Gastroesophageal sphincter (tissue), 3 donors: ENCODE results near the gene TNKS2.

Experiments used
- POLR2A ChIP-seq, 2 donors: fragments of 450-650 bp; IDR thresholded peaks; one replicate each; pipeline ENCODE4 v1.6.1; 2017; ENCODE audit warnings: antibody characterized with exemption in 2 of 2, mild to moderate bottlenecking in 2 of 2, moderate library complexity in 1 of 2
- TF ChIP-seq, protein P1 (sequence below), 4 experiments: fragments of 200-600 bp in 2 of 4; fragments of 450-650 bp in 2 of 4; sonication (generic) in 1 of 4; IDR thresholded peaks; one replicate each; pipeline ENCODE4 v1.5.1; 2017 to 2019; ENCODE audit warnings: antibody characterized with exemption in 4 of 4, mild to moderate bottlenecking in 2 of 4, moderate library complexity in 2 of 4

DNA sequence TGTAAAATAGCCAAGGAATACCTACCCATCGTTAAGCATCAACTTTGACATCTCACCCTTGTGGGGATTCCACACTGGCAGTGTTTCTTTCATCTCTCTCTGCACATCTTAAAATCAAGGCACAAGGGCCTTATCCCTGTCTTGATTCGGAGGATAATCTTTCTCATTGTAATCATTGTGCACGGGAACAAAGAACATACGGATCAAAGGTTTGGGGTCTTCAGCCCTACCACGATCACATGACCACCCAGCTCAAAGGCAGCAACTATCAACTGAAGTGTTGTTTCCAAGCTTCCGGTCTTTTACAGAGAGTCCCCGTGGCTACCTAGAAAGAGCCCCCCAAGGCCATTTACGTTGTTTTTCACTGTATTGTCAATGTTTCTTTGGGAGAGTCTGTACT is 99.2 kb downstream of the TNKS2 start:
- TF ChIP-seq, protein P1, sequence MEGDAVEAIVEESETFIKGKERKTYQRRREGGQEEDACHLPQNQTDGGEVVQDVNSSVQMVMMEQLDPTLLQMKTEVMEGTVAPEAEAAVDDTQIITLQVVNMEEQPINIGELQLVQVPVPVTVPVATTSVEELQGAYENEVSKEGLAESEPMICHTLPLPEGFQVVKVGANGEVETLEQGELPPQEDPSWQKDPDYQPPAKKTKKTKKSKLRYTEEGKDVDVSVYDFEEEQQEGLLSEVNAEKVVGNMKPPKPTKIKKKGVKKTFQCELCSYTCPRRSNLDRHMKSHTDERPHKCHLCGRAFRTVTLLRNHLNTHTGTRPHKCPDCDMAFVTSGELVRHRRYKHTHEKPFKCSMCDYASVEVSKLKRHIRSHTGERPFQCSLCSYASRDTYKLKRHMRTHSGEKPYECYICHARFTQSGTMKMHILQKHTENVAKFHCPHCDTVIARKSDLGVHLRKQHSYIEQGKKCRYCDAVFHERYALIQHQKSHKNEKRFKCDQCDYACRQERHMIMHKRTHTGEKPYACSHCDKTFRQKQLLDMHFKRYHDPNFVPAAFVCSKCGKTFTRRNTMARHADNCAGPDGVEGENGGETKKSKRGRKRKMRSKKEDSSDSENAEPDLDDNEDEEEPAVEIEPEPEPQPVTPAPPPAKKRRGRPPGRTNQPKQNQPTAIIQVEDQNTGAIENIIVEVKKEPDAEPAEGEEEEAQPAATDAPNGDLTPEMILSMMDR (IDR thresholded peaks at IDR 0.05), result no peak
- no peak for TF ChIP-seq POLR2A (IDR thresholded peaks at IDR 0.05)
